HEK293 (cell line): ENCODE data around the gene SORT1.

Experiments
- CTCF ChIA-PET: fragments of 350-600 bp; formaldehyde crosslinking; extraction: SDS; loops from one replicate; lab custom pipeline; 2021; ENCODE audit warnings: antibody characterized with exemption; lab: Yijun Ruan, JAX
- POLR2A ChIA-PET: fragments of 300-600 bp; formaldehyde crosslinking; extraction: SDS; loops from one replicate; lab custom pipeline; 2020; ENCODE audit warnings: antibody characterized with exemption, inconsistent platforms; lab: Yijun Ruan, JAX
- H3K27ac ChIP-seq: fragments of 200-500 bp; sonication (Bioruptor generic); 2 replicates; pipeline ENCODE4 v1.5.1; 2014; ENCODE audit warnings: low read depth, low read length, control low read depth, inconsistent platforms; ENCODE audit errors: extremely low read depth
- H3K36me3 ChIP-seq, 2 experiments: fragments of 200-500 bp in 1 of 2; sonication (Bioruptor generic) in 1 of 2; 1 replicate in 1 of 2; 2 replicates in 1 of 2; pipeline ENCODE4 v1.5.1; 2014 to 2017; ENCODE audit warnings: inconsistent platforms in 2 of 2, low read length in 2 of 2; ENCODE audit not compliant: control insufficient read depth in 2 of 2, insufficient read depth in 1 of 2
- H3K4me1 ChIP-seq: fragments of 200-500 bp; sonication (Bioruptor generic); 2 replicates; pipeline ENCODE4 v1.5.1; 2014; ENCODE audit warnings: mild to moderate bottlenecking, low read length, inconsistent platforms; ENCODE audit not compliant: control insufficient read depth, insufficient read depth
- H3K4me3 ChIP-seq: 2 replicates; pipeline ENCODE4 v1.5.1; 2011; ENCODE audit warnings: low read depth, mild to moderate bottlenecking, control low read depth, low read length, moderate library complexity
- H3K9me3 ChIP-seq: fragments of 200-500 bp; sonication (Bioruptor generic); 2 replicates; pipeline ENCODE4 v1.5.1; 2014; ENCODE audit warnings: low read depth, low read length, inconsistent platforms; ENCODE audit not compliant: control insufficient read depth, insufficient read depth
- BCL6B ChIP-seq: fragments of 450-650 bp; formaldehyde crosslinking; IDR thresholded peaks from 2 replicates; pipeline ENCODE4 v1.5.1; 2017; ENCODE audit warnings: missing biosample characterization, missing genetic modification characterization
- OSR2 ChIP-seq: fragments of 450-650 bp; formaldehyde crosslinking; IDR thresholded peaks from 2 replicates; pipeline ENCODE4 v1.5.1; 2016; ENCODE audit warnings: missing biosample characterization, missing genetic modification characterization
- PRDM10 ChIP-seq: fragments of 450-650 bp; formaldehyde crosslinking; IDR thresholded peaks from 2 replicates; pipeline ENCODE4 v1.5.1; 2016; ENCODE audit warnings: missing biosample characterization, missing genetic modification characterization
- REPIN1 ChIP-seq: fragments of 450-650 bp; formaldehyde crosslinking; IDR thresholded peaks from 2 replicates; pipeline ENCODE4 v1.5.1; 2017; ENCODE audit warnings: missing biosample characterization, missing genetic modification characterization, low read depth
- TSHZ1 ChIP-seq: fragments of 450-650 bp; formaldehyde crosslinking; IDR thresholded peaks from 2 replicates; pipeline ENCODE4 v1.5.1; 2016; ENCODE audit warnings: missing biosample characterization, missing genetic modification characterization, borderline replicate concordance
- ZNF121 ChIP-seq: fragments of 450-650 bp; formaldehyde crosslinking; IDR thresholded peaks from 2 replicates; pipeline ENCODE4 v1.5.1; 2016; ENCODE audit warnings: missing biosample characterization, missing genetic modification characterization
- ZNF133 ChIP-seq: fragments of 450-650 bp; formaldehyde crosslinking; IDR thresholded peaks from 2 replicates; pipeline ENCODE4 v1.5.1; 2016; ENCODE audit warnings: missing biosample characterization, missing genetic modification characterization
- ZNF221 ChIP-seq: fragments of 450-650 bp; formaldehyde crosslinking; IDR thresholded peaks from 2 replicates; pipeline ENCODE4 v1.5.1; 2017; ENCODE audit warnings: missing biosample characterization, missing genetic modification characterization, borderline replicate concordance
- ZNF391 ChIP-seq: fragments of 450-650 bp; formaldehyde crosslinking; IDR thresholded peaks from 2 replicates; pipeline ENCODE4 v1.5.1; 2016; ENCODE audit warnings: low read depth, missing biosample characterization, missing genetic modification characterization, borderline replicate concordance
- ZNF394 ChIP-seq: fragments of 450-650 bp; formaldehyde crosslinking; IDR thresholded peaks from 2 replicates; pipeline ENCODE4 v1.5.1; 2016; ENCODE audit warnings: missing biosample characterization, missing genetic modification characterization, mild to moderate bottlenecking, moderate library complexity, borderline replicate concordance
- ZNF514 ChIP-seq: fragments of 450-650 bp; formaldehyde crosslinking; IDR thresholded peaks from 2 replicates; pipeline ENCODE4 v1.5.1; 2016; ENCODE audit warnings: missing biosample characterization, missing genetic modification characterization
- ZNF580 ChIP-seq: fragments of 450-650 bp; formaldehyde crosslinking; IDR thresholded peaks from 2 replicates; pipeline ENCODE4 v1.5.1; 2016; ENCODE audit warnings: missing biosample characterization, missing genetic modification characterization
- ZNF677 ChIP-seq: fragments of 450-650 bp; IDR thresholded peaks from 2 replicates; pipeline ENCODE4 v1.5.0; 2018; ENCODE audit warnings: missing biosample characterization, mild to moderate bottlenecking, missing genetic modification characterization, moderate library complexity
- ZNF701 ChIP-seq: fragments of 450-650 bp; formaldehyde crosslinking; IDR thresholded peaks from 2 replicates; pipeline ENCODE4 v1.5.1; 2016; ENCODE audit warnings: missing biosample characterization, missing genetic modification characterization

SORT1 gene

GRCh38 chr1:109379907-109380306 lies 17.8 kb downstream of the SORT1 start:
- TF ChIP-seq ZNF121 (peak; percentile 50; the same call in 1 of the 2 replicates), BCL6B (tag by site-specific recombination) (no peak), ZNF221 (tag by site-specific recombination) (no peak)
- Histone ChIP-seq H3K27ac (no peak overlapping the region), H3K4me3 (no peak overlapping the region), H3K36me3 (no peaks in the 10 kb centered on the region), H3K9me3 (no peaks in the 10 kb centered on the region), H3K4me1 (no peaks in the 10 kb centered on the region; the same call in 1 of the 2 replicates)
- CTCF ChIA-PET = interaction anchor here (0.6 to 2.7 kb wide), 2 partner anchors 20 to 21 kb away, joined by 3 to 10 read pairs; no protein-coding TSS in a partner anchor
- POLR2A ChIA-PET = interaction anchor here (0.6 to 1.5 kb wide), 4 partner anchors 18 to 420 kb away, joined by 3 to 5 read pairs (median 4); no protein-coding TSS in a partner anchor

- no peak overlapping the region for H3K4me3 ChIP-seq
- TF ChIP-seq TSHZ1 (tag by site-specific recombination) (no peak), ZNF701 (tag by site-specific recombination) (no peak), ZNF580 (tag by site-specific recombination) (no peak), ZNF133 (tag by site-specific recombination) (no peak), REPIN1 (no peak), PRDM10 (no peak), ZNF514 (tag by site-specific recombination) (no peak), ZNF394 (peak; percentile 47; the same call in 1 of the 2 replicates), ZNF391 (tag by site-specific recombination) (no peak), ZNF677 (tag by site-specific recombination) (no peak), OSR2 (tag by site-specific recombination) (peak; percentile 69)
- no peaks in the 10 kb centered on the region for H3K9me3 ChIP-seq
- no peaks in the 10 kb centered on the region for H3K36me3 ChIP-seq
- no peak overlapping the region for H3K27ac ChIP-seq
- POLR2A ChIA-PET = interaction anchor here (0.6 to 1.5 kb wide), 4 partner anchors 19 to 159 kb away, joined by 3 to 5 read pairs (median 3); no protein-coding TSS in a partner anchor
- CTCF ChIA-PET = interaction anchor here (0.6 to 2.7 kb wide), 2 partner anchors 20 kb away, joined by 3 to 10 read pairs; no protein-coding TSS in a partner anchor
- no peaks in the 10 kb centered on the region; the same call in 1 of the 2 replicates for H3K4me1 ChIP-seq
These were observed 18.3 kb downstream of the SORT1 start for GRCh38 chr1:109379422-109379821.
